ENCODE results near the gene EMILIN2.
"Not testable (repeated sequence)": the region's sequence is repeated elsewhere in the genome, so short reads cannot be mapped to it uniquely, and the experiment has no call there.

Gene EMILIN2

DNA sequence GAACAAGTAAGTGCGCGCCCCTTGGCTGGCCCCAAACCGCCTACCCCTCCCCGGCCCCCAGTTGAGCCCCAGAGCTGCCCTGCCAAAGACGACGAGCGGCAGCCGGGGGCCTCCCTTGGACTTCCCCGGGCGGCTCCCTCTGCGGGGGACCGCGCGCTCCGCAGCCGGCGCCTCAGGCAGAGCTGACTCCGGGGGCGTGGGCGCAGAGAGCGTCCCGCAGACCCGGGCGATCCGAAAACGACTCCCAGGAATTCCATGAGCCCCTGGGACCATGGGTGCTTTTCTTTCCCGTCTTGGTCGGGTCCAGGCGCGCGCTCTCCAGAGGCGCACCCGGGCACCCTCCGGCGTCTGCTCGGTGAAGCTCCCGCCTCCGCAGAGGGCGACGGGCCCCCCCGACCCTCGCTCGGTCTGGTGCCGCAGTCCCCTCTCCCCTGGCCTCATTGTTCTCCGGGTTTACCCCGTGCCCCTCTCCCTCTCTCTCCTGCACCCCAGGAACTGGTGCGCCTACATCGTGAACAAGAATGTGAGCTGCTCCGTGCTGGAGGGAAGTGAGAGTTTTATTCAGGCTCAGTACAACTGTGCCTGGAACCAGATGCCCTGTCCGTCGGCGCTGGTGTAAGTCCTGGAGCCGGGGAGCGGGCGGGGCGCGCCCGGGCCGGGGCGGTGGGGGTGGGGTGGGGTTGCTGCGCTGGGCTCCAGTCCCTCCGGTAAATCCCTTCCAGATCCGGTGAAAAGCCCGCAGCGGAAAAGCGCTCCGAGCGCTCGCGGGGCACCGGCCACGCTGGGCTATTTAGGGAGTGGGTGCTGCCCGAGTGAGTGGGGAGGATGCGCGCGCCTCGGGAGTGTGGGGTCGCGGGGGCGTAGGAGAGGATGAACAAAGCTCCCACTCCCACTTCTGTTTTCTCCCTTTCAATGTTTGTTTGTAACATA is 776 bp downstream of the EMILIN2 start:
- DNase-seq = no peak

DNA sequence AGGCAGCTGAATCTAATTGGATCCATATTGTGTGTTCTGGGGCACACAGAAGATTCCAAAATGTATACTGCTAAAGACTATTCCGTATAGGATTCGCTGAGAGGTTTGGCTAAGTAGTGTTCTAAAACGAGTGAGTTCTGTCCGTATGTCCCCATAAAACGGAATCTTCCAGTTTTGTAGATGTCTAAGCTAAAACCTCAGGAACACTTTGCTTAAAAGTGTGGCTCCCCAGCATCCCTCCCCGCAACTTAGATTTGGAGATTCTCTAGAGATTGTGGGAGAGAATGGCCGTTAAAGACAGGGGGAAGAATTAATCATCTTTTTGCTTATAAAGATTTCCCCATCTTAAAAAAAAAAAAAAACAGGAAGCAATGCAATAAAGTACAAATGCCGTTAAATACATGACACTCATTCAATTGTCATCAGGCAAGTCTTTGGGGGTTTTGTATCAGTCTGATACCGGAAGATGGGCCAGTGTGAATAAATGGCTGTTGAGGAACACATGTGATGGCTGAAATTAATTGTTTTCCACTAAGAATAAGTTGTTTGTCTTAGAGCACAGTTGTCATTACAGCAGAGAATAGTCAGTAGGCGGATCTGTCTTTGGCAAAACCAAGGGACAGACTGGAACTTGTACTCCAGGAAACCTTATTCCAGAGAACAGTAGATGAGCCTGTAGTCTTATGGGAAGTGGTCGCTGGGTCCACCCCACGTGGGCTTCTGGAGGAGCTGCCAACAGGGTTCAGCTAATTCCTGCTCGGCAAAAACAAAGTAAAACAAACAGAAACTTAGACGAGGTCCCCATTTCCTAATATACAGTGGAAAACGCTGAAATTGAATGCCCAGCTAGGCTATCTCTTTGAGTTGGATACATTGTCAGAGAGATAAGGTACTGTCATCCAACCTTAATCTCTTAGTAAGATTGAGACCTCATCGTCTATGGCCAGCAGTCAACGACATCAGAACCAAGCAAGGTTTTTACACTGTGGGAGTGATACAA is 1.7 kb downstream of the EMILIN2 start:
- no peak for DNase-seq

DNA sequence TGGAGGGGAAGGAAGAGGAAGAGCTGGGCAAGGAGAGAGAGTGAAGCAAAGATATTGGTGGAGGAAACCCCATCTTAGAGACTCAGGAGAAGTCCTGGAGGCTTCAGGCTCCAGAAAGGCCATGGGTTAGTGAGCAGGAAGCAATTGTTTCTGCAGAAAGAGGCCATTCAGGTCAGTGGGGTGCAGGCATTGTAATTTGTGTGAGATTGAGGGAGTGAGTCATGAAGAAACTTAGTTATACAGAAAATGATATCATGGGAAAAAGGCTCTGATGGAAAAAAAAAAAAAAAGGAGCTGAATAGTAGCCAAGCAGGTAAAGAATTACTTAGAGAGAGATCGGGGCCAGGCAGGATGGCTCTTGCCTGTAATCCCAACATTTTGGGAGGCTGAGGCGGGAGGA is 4.0 kb downstream of the EMILIN2 start:
- no peak for DNase-seq

GRCh38 chr18:2851771-2852170 is 5.0 kb downstream of the EMILIN2 start:
- DNase-seq = no peak

- DNase-seq = not testable (repeated sequence)
These were observed 5.7 kb downstream of the EMILIN2 start for GRCh38 chr18:2852460-2852859.

DNA sequence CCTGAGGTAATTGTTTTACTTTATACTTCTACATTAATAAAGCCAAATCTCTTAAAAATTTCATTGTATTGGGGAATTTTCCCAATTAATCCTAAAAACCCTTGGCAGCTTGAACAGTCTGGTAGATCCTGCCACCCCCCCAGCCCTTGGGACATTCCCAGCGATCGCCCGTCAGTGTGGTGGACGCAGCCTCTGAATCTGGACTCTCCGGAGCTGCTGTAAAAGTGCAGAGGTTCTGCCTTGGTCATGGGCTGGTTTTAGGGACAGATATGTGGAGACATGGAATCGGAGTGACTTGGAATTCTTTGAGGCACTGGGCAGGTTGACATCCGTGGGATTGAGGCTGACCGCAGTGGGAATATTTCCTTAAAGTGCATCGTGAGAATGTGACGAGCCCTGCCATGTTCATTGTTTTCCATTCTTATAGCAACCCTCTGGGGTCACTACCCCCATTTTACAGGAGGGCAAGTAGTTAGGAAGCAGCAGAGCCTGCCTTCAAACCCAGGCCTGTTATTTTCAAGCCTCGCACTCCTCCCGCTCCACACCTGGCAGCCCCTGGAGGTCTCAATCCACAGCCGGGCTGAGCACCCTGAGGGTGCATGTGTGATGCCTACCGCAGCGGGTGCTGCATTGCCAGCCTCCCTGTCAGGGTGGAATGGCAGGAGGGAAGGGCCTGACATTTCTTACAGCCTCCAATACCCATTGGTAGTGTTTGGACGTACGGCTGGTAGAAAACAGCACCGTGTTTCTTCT is 6.5 kb downstream of the EMILIN2 start:
- DNase-seq = no peak

DNA sequence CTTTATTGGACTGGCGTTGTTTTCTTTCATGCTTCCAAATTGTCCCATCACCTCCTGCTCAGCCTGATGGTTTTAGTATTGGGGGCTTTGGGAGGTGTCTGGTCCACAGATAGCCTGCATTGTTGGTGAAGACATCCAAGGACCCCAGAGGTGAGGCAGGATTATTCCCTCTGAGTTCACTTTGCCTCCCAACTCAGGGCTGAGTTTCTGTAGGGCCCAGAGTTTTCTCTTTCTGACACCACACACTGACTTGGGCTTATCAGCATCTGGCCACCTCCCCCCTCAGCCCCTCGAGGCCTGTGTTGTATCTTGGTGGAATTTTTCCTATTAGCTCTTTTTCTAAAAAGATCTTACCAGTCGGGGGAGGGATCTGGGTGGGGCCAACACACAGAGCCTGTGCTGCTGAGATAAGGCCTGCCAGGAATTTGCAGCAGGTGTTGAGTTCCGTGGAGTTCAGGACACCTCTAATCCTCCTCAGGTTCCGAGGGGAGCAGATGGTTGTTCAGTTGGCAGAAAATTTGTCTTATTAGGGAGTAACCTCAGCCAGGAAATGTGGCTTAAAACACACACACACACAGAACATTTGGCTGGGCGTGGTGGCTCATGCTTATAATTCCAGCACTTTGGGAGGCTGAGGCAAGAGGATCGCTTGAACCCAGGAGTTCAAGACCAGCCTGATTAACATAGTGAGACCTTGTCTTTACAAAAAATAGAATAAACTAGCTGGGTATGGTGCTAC is 7.3 kb downstream of the EMILIN2 start:
- DNase-seq = no peak

- DNase-seq = no peak
These were observed 8.1 kb downstream of the EMILIN2 start for GRCh38 chr18:2854875-2855274.

- DNase-seq = no peak
These were observed 8.9 kb downstream of the EMILIN2 start for GRCh38 chr18:2855560-2856350.

GRCh38 chr18:2856547-2857170 is 9.9 kb downstream of the EMILIN2 start:
- no peak for DNase-seq

DNA sequence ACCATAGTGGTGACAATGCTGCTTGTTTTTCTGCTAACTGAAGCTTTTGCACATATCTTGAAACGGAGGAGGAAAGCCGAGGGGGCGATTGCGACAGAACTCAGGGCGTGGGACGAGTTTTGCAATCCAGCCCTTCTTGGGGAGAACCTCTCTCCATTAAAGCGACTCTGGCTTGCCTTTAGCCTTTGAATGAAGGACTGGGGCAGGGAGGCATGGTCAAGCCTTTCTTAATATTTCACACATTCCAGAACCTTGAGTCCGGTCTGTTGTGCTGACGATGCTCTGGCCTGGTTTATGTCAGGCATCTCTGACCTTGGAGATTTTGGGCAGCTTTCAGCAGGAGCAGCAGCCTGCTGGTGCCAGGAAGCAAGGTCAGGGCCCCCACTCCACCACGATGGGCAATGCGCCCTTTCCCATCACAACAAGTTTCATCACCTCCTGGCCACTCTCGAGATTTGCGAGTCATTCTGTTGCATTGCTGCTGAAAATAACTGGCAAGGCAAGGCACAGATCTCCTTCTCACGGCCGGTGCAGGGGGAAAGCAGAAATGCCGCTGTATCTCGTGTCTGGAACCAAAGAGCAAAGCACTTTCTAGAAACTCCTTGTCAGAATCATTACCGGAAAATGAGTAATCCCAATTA is 10.8 kb downstream of the EMILIN2 start:
- no peak for DNase-seq

DNA sequence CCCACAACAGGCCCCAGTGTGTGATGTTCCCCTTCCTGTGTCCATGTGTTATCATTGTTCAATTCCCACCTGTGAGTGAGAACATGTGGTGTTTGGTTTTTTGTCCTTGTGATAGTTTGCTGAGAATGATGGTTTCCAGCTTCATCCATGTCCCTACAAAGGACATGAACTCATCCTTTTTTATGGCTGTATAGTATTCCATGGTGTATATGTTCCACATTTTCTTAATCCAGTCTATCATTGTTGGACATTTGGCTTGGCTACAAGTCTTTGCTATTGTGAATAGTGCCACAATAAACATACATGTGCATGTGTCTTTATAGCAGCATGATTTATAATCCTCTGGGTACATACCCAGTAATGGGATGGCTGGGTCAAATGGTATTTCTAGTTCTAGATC is 13.6 kb downstream of the EMILIN2 start:
- not testable (repeated sequence) for DNase-seq

GRCh38 chr18:2863997-2864396 is 17.2 kb downstream of the EMILIN2 start:
- not testable (repeated sequence) for DNase-seq

DNA sequence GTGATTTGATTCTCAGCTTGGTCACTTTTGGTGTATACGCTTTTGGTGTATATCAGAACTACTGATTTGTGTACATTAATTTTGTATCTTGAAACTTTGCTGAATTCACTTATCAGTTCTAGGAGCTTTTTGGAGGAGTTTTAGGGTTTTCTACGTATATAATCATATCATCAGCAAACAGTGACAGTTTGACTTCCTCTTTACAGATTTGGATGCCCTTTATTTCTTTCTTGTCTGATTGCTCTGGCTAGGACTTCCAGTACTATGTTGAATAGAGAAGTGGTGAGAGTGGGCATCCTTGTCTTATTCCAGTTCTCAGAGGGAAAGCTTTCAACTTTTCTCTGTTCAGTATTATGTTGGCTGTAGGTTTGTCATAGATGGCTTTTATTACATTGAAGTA is 19.7 kb downstream of the EMILIN2 start:
- DNase-seq = not testable (repeated sequence)

DNA sequence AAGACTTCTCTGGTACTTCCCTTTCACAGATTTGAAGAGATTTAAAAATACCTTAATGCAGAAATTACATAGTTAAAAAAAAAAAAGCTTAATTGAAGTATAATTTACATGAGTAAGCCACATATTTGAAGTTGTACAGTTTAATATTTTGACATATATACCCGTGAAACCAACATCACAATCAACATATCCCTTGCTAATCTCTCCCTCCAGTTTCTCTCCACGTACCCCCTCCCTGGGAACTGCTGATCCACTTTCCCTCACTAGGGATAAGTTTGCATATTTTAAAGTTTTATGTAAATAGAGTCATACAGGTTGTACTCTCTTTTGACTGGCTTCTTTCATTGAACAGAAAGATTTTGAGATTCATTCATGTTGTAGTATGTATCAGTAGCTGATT is 22.4 kb downstream of the EMILIN2 start:
- no peak for DNase-seq

GRCh38 chr18:2871111-2871720 is 24.4 kb downstream of the EMILIN2 start:
- no peak for DNase-seq

GRCh38 chr18:2872095-2872494 is 25.3 kb downstream of the EMILIN2 start:
- DNase-seq = no peak

GRCh38 chr18:2874765-2875164 is 28.0 kb downstream of the EMILIN2 start:
- DNase-seq = no peak

DNA sequence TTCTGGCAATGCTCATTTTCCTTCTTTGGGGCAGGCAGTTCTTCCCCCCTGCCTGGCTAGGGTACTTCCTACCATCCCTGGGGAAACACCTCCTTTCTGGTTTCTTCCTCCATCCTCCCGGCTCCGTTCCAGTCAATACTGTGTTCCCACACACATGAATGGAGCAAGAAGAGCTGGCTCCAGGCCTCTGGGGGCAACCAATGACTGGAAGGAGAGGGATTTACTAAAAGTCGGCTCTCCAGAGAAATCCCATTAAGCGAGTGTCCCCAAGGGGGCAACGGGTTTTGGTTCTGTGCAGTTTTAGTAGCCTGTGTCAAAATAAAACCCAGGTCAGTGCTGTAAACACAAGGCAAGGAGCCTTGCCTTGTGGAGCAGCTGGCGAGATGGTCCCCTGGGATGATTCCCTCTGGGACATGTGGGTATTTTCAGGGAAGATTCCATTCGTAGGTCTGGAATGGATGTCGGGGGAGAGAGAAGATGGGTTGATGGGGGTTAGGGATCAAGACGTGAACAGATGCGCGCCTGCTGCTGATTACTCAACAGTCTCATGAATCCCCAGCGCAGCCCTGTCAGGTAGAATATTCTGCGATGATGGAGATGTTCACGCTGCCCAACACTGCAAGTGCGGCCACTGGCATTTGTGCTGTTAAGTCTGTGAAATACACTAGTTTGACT is 32.0 kb downstream of the EMILIN2 start:
- DNase-seq = no peak

Data from DMS 273 treated with DMSO at 0.1 percent for 48 hours (cell line).